SK-N-MC (cell line): ENCODE measurements around the gene CHSY1.

Experiments
- DNase-seq: peaks from one replicate; pipeline ENCODE4 v3.0.0-alpha.2; 2011; ENCODE audit warnings: low read depth, low spot score
- H3K27ac ChIP-seq: fragments of 200-600 bp; sonication (generic); 2 replicates; pipeline ENCODE4 v1.5.1; 2016; ENCODE audit warnings: mixed run types
- H3K36me3 ChIP-seq: fragments of 200-600 bp; sonication (generic); 2 replicates; pipeline ENCODE4 v1.6.1; 2017; ENCODE audit warnings: antibody characterized with exemption, low read length, mixed read lengths; ENCODE audit not compliant: insufficient read depth
- H3K4me3 ChIP-seq: fragments of 200-600 bp; sonication (generic); 2 replicates; pipeline ENCODE4 v1.5.1; 2016
- H3K9ac ChIP-seq: fragments of 200-600 bp; sonication (generic); 2 replicates; pipeline ENCODE4 v1.8.0; 2017; ENCODE audit warnings: mixed run types, mixed read lengths; ENCODE audit not compliant: insufficient read length
- H3K9me3 ChIP-seq: fragments of 200-600 bp; sonication (generic); 2 replicates; pipeline ENCODE4 v1.6.1; 2017; ENCODE audit warnings: low read depth, mild to moderate bottlenecking, antibody characterized with exemption, low read length, moderate library complexity, mixed read lengths
- EZH2 ChIP-seq: fragments of 200-600 bp; sonication (generic); IDR thresholded peaks from one replicate; pipeline ENCODE4 v1.6.1; 2017; ENCODE audit warnings: antibody characterized with exemption
- FOXP2 ChIP-seq: optimal IDR thresholded peaks from 2 replicates; pipeline ENCODE3; 2011; ENCODE audit warnings: mild to moderate bottlenecking, moderate library complexity; ENCODE audit not compliant: insufficient read depth; ENCODE audit errors: extremely low read length, control extremely low read depth
- POLR2AphosphoS5 ChIP-seq: IDR thresholded peaks from 2 replicates; pipeline ENCODE4 v1.6.1; 2012; ENCODE audit warnings: mild to moderate bottlenecking, low read depth, low read length, borderline replicate concordance

CHSY1 gene, protein sequence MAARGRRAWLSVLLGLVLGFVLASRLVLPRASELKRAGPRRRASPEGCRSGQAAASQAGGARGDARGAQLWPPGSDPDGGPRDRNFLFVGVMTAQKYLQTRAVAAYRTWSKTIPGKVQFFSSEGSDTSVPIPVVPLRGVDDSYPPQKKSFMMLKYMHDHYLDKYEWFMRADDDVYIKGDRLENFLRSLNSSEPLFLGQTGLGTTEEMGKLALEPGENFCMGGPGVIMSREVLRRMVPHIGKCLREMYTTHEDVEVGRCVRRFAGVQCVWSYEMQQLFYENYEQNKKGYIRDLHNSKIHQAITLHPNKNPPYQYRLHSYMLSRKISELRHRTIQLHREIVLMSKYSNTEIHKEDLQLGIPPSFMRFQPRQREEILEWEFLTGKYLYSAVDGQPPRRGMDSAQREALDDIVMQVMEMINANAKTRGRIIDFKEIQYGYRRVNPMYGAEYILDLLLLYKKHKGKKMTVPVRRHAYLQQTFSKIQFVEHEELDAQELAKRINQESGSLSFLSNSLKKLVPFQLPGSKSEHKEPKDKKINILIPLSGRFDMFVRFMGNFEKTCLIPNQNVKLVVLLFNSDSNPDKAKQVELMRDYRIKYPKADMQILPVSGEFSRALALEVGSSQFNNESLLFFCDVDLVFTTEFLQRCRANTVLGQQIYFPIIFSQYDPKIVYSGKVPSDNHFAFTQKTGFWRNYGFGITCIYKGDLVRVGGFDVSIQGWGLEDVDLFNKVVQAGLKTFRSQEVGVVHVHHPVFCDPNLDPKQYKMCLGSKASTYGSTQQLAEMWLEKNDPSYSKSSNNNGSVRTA

DNA sequence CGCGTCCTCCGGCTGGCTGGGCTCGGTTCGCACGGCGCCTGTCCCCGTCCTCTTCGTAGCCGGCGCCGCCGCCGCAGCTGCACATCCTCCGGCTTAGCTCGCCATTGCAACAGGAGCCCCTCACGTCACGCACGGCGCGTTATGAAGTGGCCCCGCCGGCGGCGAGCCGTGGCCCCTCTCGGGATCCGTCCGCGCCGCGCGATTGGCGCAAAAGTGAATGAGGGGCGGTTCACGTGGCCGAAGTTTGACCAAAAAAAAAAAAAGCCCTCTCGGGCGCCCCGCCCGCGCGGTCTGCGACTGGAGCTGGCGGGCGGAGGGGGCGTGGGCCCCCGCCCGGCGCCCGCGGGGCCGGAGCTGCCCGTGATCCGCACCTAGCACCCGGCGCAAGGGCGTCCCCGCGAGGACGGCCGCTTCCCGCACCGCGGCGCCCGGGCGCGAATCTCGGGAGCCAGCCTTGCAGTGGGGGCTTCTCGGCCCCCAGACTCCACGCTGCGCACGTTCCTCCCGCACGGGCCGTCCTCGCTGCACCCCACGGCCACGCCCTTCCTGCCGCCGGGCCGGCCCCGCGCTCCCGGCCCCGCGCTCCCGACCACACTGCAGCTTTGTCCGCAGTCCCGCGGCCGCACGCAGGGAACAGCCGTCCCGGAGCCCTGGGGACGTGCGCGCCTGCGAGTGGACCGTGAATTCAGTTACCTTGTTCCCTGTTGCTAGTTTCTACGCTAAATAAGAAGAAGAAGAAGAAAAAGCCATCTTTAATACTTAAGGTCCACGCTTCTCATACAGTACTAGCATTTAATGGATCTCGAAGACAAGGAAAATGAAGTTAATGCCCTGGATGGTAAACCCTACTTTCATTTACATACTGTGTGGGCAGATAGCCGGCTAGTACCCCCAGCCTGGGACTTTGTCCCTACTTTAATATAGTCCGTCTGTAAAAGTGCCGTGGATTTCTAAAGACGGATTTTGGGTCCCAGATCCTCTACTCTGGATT, at the start of gene CHSY1:
TSS of gene CHSY1 (minus strand) at position 219 of the 991 bp plus-strand sequence. CDS start 592 bp downstream, outside the sequence.
- DNase-seq, result no peak
- TF ChIP-seq EZH2, result no peak
- TF ChIP-seq FOXP2, result no peak
- peak; percentile 75; the same call in 1 of the 2 replicates for TF ChIP-seq POLR2AphosphoS5
- H3K27ac ChIP-seq, result no peak within 1 kb of the TSS
- peaks cover 6% of the 10 kb centered on the region; the same call in 1 of the 2 replicates for H3K36me3 ChIP-seq
- no peaks in the 10 kb centered on the region for H3K9me3 ChIP-seq
- H3K4me3 ChIP-seq, result peak within 1 kb of the TSS; percentile 93
- peak within 1 kb of the TSS; percentile 86 for H3K9ac ChIP-seq

GRCh38 chr15:101296418-101297405, 44.9 kb upstream of the CHSY1 start:
- H3K9me3 ChIP-seq, result no peaks in the 10 kb centered on the region
- no peak for TF ChIP-seq POLR2AphosphoS5
- TF ChIP-seq EZH2, result no peak
- no peak for TF ChIP-seq FOXP2
- peak overlapping the region; percentile 98 for H3K9ac ChIP-seq
- peaks cover 12% of the 10 kb centered on the region for H3K36me3 ChIP-seq
- H3K27ac ChIP-seq, result peak overlapping the region; percentile 73; the same call in 1 of the 2 replicates
- DNase-seq, result no peak
- H3K4me3 ChIP-seq, result peak overlapping the region; percentile 96

GRCh38 chr15:101295607-101296161, 43.8 kb upstream of the CHSY1 start:
- Histone ChIP-seq H3K9ac (peak overlapping the region; percentile 98), H3K4me3 (peak overlapping the region; percentile 96), H3K36me3 (peaks cover 20% of the 10 kb centered on the region), H3K9me3 (no peaks in the 10 kb centered on the region), H3K27ac (peak overlapping the region; percentile 73; the same call in 1 of the 2 replicates)
- no peak for TF ChIP-seq FOXP2
- TF ChIP-seq POLR2AphosphoS5, result no peak
- no peak for TF ChIP-seq EZH2
- no peak for DNase-seq

DNA sequence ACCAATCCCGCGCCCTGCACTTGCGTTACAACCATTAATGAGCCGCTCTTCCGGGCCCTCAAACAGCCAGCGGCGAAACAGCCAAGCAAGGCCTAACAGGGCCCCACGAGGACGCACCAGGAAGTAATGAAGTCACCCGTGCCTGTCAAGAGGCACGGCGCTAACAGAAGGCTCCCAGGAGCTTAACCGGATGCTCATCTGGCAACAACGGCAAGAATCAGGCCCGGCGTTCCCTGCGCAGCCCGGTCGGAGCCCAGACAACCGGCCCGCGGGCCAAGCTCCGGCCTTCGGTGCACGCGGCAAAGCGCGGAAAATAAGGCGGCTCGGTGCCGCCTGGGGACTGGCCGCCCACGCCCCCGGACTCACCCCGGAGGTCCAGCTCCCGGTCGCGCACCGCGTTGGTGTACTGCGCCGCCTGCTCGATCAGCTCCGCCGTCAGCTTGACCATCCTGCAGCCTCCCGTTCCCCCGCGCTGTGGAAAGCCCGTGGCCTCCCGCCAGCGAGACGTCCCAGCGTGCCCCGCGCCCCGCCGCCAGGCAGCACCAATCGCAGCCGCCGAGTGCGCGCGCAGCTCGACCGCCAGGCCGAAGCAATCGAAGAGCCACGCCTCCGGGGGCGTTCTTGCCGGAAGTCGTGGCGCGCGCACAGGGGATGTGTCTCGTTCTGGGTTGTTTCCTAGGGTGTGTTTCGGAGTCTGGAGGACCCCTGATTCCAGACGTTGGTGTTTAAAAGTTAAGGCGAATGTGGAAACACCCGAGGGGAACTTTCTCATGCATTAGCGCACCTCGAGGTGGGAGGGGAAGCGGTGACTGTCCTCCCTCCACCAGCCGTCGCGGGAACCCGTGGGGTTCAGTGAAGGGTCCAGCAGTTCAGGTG, 43.1 kb upstream of the CHSY1 start, which contains the start of gene SNRPA1:
TSS of gene SNRPA1 (minus strand) at position 518 of the 876 bp plus-strand sequence. CDS start at position 448, 70 bp downstream.
- TF ChIP-seq EZH2, result no peak
- no peak for TF ChIP-seq FOXP2
- peak; percentile 92 for TF ChIP-seq POLR2AphosphoS5
- peaks cover 25% of the 10 kb centered on the region for H3K36me3 ChIP-seq
- H3K9ac ChIP-seq, result peak within 1 kb of the TSS; percentile 98
- DNase-seq, result peak; percentile 55
- H3K4me3 ChIP-seq, result peak within 1 kb of the TSS; percentile 96
- peak within 1 kb of the TSS; percentile 91 for H3K27ac ChIP-seq
- no peaks in the 10 kb centered on the region for H3K9me3 ChIP-seq

DNA sequence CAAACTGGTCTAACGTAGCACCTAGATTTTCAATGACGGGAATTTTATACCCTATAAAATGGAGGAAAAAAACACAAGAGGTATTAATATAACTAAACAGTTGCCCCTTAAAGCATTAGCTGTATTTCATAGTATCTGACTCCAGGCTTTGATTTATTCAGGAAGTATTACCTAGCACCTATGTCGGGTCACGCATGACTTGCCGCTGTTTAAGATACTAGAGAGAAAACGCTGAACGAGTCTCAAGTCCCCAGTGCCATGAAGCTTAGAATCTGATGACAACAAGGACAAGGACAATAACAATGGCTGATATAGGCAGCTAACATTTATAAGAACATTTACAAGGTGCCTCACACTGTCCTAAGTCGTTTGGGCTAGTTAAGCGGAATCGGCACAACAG, 41.3 kb upstream of the CHSY1 start:
- peak overlapping the region; percentile 96 for H3K4me3 ChIP-seq

More for the DNA sequence above, 41.3 kb upstream of the CHSY1 start:
- TF ChIP-seq FOXP2, result no peak
- no peak for TF ChIP-seq EZH2
- no peak for TF ChIP-seq POLR2AphosphoS5
- peak overlapping the region; percentile 98 for H3K9ac ChIP-seq
- DNase-seq, result no peak
- H3K36me3 ChIP-seq, result peaks cover 43% of the 10 kb centered on the region
- H3K27ac ChIP-seq, result no peak overlapping the region
- H3K9me3 ChIP-seq, result no peaks in the 10 kb centered on the region
